Neural progenitor cell (in vitro differentiated cells): ENCODE measurements around the gene PLA2G15. TPM values are rescaled to one million over a fixed set of nuclear protein-coding genes. Genes with fewer than 3 reads are reported as not detected.

Experiments
- DNase-seq: peaks from one replicate; pipeline ENCODE4 v3.0.0-alpha.2; 2016; ENCODE audit warnings: low spot score
- H2AFZ ChIP-seq: fragments of 200-600 bp; sonication (generic); replicated peaks from 2 replicates; pipeline ENCODE4 v1.6.1; 2016; ENCODE audit warnings: antibody characterized with exemption
- H3F3A ChIP-seq: fragments of 200-600 bp; sonication (generic); 2 replicates; pipeline ENCODE4 v1.6.1; 2016; ENCODE audit warnings: antibody characterized with exemption, low read depth
- H3K27ac ChIP-seq: fragments of 200-600 bp; sonication (generic); 2 replicates; pipeline ENCODE4 v1.5.1; 2016; ENCODE audit warnings: mild to moderate bottlenecking
- H3K27me3 ChIP-seq: fragments of 200-600 bp; sonication (generic); 2 replicates; pipeline ENCODE4 v1.6.1; 2016; ENCODE audit warnings: mild to moderate bottlenecking, moderate library complexity
- H3K36me3 ChIP-seq: fragments of 200-600 bp; sonication (generic); 2 replicates; pipeline ENCODE4 v1.5.1; 2016
- H3K4me1 ChIP-seq: fragments of 200-600 bp; sonication (generic); 2 replicates; pipeline ENCODE4 v1.6.1; 2016; ENCODE audit warnings: mixed run types
- H3K4me2 ChIP-seq: fragments of 200-600 bp; sonication (generic); 2 replicates; pipeline ENCODE4 v1.6.1; 2016
- H3K4me3 ChIP-seq: fragments of 200-600 bp; sonication (generic); 2 replicates; pipeline ENCODE4 v1.5.1; 2016
- H3K79me2 ChIP-seq: fragments of 200-600 bp; sonication (generic); 2 replicates; pipeline ENCODE4 v1.6.1; 2016; ENCODE audit warnings: low read depth
- H3K9ac ChIP-seq: fragments of 200-600 bp; sonication (generic); 2 replicates; pipeline ENCODE4 v1.6.1; 2016
- H3K9me3 ChIP-seq: fragments of 200-600 bp; sonication (generic); 2 replicates; pipeline ENCODE4 v1.5.1; 2016; ENCODE audit warnings: low read depth
- H4K20me1 ChIP-seq: fragments of 200-600 bp; sonication (generic); 2 replicates; pipeline ENCODE4 v1.6.1; 2016; ENCODE audit warnings: low read depth
- H3K27ac Mint-ChIP-seq: 3 replicates; pipeline ENCODE4 v1.8.0; 2021; ENCODE audit warnings: mixed read lengths
- H3K27me3 Mint-ChIP-seq: 2 replicates; pipeline ENCODE4 v1.8.0; 2022; ENCODE audit warnings: low read depth, mild to moderate bottlenecking, inconsistent platforms, moderate library complexity, mixed read lengths; ENCODE audit not compliant: insufficient read depth
- H3K36me3 Mint-ChIP-seq: 3 replicates; pipeline ENCODE4 v1.8.0; 2021; ENCODE audit warnings: mixed read lengths
- H3K4me1 Mint-ChIP-seq: 3 replicates; pipeline ENCODE4 v1.8.0; 2021; ENCODE audit warnings: mixed read lengths
- H3K4me3 Mint-ChIP-seq: 3 replicates; pipeline ENCODE4 v1.8.0; 2021; ENCODE audit warnings: mild to moderate bottlenecking, moderate library complexity, mixed read lengths
- H3K9me3 Mint-ChIP-seq: 3 replicates; pipeline ENCODE4 v1.8.0; 2020; ENCODE audit warnings: mixed read lengths
- EZH2 ChIP-seq: fragments of 200-600 bp; sonication (generic); IDR thresholded peaks from 2 replicates; pipeline ENCODE4 v1.6.1; 2017; ENCODE audit warnings: antibody characterized with exemption, mild to moderate bottlenecking, moderate library complexity
- EZH2phosphoT487 ChIP-seq: fragments of 200-600 bp; sonication (generic); IDR thresholded peaks from 2 replicates; pipeline ENCODE4 v1.6.1; 2017; ENCODE audit warnings: antibody characterized with exemption
- total RNA-seq: library from RNA; depleted of rRNA; stranded (reverse); fragments of >200 nt; gene quantifications from 2 replicates; pipeline ENCODE4 v1.2.3, GENCODE V29; 2015; ENCODE audit warnings: low replicate concordance
- TF ChIP-seq, protein P1 (sequence below): fragments of 200-600 bp; sonication (generic); IDR thresholded peaks from 2 replicates; pipeline ENCODE4 v1.5.1; 2017; ENCODE audit warnings: antibody characterized with exemption, mild to moderate bottlenecking

The PLA2G15 gene, protein sequence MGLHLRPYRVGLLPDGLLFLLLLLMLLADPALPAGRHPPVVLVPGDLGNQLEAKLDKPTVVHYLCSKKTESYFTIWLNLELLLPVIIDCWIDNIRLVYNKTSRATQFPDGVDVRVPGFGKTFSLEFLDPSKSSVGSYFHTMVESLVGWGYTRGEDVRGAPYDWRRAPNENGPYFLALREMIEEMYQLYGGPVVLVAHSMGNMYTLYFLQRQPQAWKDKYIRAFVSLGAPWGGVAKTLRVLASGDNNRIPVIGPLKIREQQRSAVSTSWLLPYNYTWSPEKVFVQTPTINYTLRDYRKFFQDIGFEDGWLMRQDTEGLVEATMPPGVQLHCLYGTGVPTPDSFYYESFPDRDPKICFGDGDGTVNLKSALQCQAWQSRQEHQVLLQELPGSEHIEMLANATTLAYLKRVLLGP
- 3.8 and 11.7 TPM in 2 replicates for total RNA-seq

DNA sequence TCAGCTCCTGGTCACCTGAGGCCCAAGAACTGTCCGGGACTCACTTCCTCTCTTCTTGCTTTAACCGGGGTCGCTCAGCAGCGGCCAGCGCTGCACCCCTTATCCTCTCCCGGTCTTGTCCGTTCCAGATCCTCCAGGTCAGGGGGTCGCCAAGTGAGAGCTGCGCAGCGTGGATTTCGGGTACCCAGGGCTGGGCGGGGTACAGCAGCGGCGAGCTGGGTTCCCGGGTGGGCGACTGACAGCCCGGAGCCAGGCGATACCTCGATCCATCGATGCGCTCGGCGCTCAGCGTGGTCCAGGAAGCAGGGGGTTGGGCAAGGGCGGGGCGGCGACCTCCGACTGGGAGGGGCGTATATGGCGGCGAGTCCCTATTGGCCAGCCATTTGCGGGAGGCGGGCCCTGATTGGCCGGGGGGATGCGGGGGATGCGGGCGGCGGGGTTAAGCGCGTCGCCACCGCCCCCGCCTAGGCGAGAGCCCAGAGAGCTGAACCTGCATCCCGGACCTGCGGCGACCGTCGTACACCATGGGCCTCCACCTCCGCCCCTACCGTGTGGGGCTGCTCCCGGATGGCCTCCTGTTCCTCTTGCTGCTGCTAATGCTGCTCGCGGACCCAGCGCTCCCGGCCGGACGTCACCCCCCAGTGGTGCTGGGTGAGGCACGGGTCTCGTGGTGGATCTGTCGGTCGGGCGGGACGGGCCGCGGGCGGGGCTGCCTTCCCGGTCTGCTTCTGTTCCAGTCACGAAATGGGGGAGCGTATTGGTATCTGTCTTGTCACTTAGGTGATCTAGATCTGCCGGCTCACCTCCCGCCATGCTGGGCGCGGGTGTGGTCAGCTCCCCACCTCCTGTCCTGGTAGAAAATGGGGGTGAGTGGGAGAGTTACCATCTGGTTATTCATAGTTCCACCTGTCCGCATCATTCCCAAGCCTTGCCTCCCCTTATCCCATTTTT, at the start of gene PLA2G15:
Gene PLA2G15, plus strand, starts transcription at position 471 of the 951 bp plus-strand sequence. Its CDS starts 54 bp downstream, at position 525.
- H3K79me2 ChIP-seq = no peaks in the 10 kb centered on the region
- Mint-ChIP-seq H3K27me3 (peaks cover 21% of the 10 kb centered on the region), H3K4me1 (peaks cover 13% of the 10 kb centered on the region), H3K36me3 (peaks cover 5% of the 10 kb centered on the region), H3K9me3 (no peaks in the 10 kb centered on the region), H3K27ac (peak within 1 kb of the TSS; percentile 79), H3K4me3 (peak within 1 kb of the TSS; percentile 98)
- no peaks in the 10 kb centered on the region for H3K36me3 ChIP-seq
- H3K9me3 ChIP-seq = no peaks in the 10 kb centered on the region
- peaks cover 19% of the 10 kb centered on the region for H3K27me3 ChIP-seq
- no peaks in the 10 kb centered on the region for H4K20me1 ChIP-seq
- peak within 1 kb of the TSS; percentile 94 for H3K4me3 ChIP-seq
- peaks cover 4% of the 10 kb centered on the region for H3K4me1 ChIP-seq
- peak within 1 kb of the TSS; percentile 89 for H2AFZ ChIP-seq
- DNase-seq = peak; percentile 97
- no peak within 1 kb of the TSS for H3K9ac ChIP-seq
- TF ChIP-seq EZH2phosphoT487 (no peak), EZH2 (peak; percentile 39)
- TF ChIP-seq, protein P1, sequence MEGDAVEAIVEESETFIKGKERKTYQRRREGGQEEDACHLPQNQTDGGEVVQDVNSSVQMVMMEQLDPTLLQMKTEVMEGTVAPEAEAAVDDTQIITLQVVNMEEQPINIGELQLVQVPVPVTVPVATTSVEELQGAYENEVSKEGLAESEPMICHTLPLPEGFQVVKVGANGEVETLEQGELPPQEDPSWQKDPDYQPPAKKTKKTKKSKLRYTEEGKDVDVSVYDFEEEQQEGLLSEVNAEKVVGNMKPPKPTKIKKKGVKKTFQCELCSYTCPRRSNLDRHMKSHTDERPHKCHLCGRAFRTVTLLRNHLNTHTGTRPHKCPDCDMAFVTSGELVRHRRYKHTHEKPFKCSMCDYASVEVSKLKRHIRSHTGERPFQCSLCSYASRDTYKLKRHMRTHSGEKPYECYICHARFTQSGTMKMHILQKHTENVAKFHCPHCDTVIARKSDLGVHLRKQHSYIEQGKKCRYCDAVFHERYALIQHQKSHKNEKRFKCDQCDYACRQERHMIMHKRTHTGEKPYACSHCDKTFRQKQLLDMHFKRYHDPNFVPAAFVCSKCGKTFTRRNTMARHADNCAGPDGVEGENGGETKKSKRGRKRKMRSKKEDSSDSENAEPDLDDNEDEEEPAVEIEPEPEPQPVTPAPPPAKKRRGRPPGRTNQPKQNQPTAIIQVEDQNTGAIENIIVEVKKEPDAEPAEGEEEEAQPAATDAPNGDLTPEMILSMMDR = no peak
- no peaks in the 10 kb centered on the region for H3F3A ChIP-seq
- no peak within 1 kb of the TSS for H3K27ac ChIP-seq
- peak within 1 kb of the TSS; percentile 96 for H3K4me2 ChIP-seq

DNA sequence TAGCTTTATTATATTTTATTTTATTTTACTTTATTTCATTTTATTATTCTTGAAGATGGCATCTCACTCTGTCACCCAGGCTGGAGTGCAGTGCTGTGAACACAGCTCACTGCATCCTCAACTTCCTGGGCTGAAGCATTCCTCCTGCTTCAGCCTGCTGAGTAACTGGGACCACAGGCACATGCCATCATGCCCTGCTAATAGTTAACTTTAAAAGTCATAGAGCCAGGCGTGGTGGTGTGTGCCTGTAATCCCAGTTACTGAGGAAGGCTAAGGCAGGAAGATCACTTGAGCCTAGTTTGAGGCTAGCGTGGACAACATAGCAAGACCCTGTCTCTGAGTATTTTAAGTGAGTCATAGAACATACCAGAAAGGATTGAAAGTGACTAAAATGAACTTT, 47.9 kb upstream of the PLA2G15 start:
- Histone ChIP-seq H3K79me2 (no peaks in the 10 kb centered on the region), H3K4me1 (no peaks in the 10 kb centered on the region), H3F3A (no peaks in the 10 kb centered on the region), H3K27ac (no peak overlapping the region), H2AFZ (no peak overlapping the region), H3K4me3 (no peak overlapping the region), H3K9ac (no peak overlapping the region), H3K27me3 (no peaks in the 10 kb centered on the region), H3K9me3 (no peaks in the 10 kb centered on the region), H3K36me3 (no peaks in the 10 kb centered on the region), H4K20me1 (no peaks in the 10 kb centered on the region), H3K4me2 (no peak overlapping the region)
- H3K9me3 Mint-ChIP-seq = no peaks in the 10 kb centered on the region
- no peak for DNase-seq
- H3K4me3 Mint-ChIP-seq = no peak overlapping the region
- H3K27me3 Mint-ChIP-seq = no peaks in the 10 kb centered on the region
- peaks cover 8% of the 10 kb centered on the region for H3K36me3 Mint-ChIP-seq
- no peak overlapping the region for H3K27ac Mint-ChIP-seq
- H3K4me1 Mint-ChIP-seq = no peaks in the 10 kb centered on the region
- TF ChIP-seq EZH2 (no peak), EZH2phosphoT487 (no peak)
- TF ChIP-seq, protein P1 = no peak

DNA sequence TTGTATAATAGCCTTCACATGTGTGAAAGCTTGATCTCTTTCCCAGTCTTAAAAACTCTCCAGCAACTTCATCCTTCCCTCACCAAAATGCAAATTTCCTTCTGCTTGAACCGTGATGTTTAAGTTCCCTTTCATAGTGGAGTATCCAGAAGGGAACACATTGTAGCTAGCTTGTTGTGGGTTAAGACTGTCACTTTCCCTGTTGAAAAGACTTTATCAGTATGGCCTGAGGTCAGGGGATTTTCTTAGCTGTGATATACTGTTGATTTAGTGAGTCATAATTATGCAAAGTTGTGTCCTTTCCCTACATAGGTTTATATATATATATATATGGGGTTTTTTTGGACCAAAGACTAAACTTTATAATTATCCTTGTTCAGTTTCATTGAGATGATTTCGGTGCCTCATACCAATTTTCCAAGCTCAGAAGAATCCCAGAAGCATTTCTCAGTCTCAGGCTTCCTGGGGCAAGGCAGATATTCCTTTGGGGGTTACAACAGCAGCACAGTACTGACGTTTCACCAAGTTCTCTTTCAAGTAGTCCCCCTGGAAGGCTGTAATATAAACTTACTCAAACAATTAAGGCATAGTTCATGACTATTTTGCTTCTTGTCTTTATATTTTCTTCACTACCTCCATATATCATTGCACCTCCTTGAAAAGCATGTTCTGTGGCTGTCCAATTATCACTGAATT, 44.9 kb upstream of the PLA2G15 start:
- Mint-ChIP-seq H3K9me3 (no peaks in the 10 kb centered on the region), H3K36me3 (peaks cover 4% of the 10 kb centered on the region), H3K4me1 (no peaks in the 10 kb centered on the region), H3K27ac (no peak overlapping the region), H3K27me3 (no peaks in the 10 kb centered on the region), H3K4me3 (no peak overlapping the region)
- Histone ChIP-seq H2AFZ (no peak overlapping the region), H4K20me1 (no peaks in the 10 kb centered on the region), H3K79me2 (no peaks in the 10 kb centered on the region), H3F3A (no peaks in the 10 kb centered on the region), H3K4me3 (no peak overlapping the region), H3K9me3 (no peaks in the 10 kb centered on the region), H3K27me3 (no peaks in the 10 kb centered on the region), H3K27ac (no peak overlapping the region), H3K36me3 (no peaks in the 10 kb centered on the region), H3K4me1 (no peaks in the 10 kb centered on the region), H3K9ac (no peak overlapping the region), H3K4me2 (no peak overlapping the region)
- TF ChIP-seq, protein P1 = no peak
- TF ChIP-seq EZH2 (no peak), EZH2phosphoT487 (no peak)
- no peak for DNase-seq
